AG10803 (cell line): ENCODE data around the gene CASP8AP2.

Source experiments
- DNase-seq: peaks from one replicate; pipeline ENCODE4 v3.0.0; 2010; ENCODE audit warnings: low read depth
- H3K4me3 ChIP-seq: 2 replicates; pipeline ENCODE4 v1.5.1; 2011; ENCODE audit warnings: mild to moderate bottlenecking, low read length, control low read depth
- CTCF ChIP-seq: conservative IDR thresholded peaks from 2 replicates; pipeline ENCODE4 v1.5.1; 2011; ENCODE audit warnings: mild to moderate bottlenecking, low read length, control low read depth, inconsistent platforms

CASP8AP2 gene

GRCh38 chr6:89910902-89911240, 81.2 kb downstream of the CASP8AP2 start:
- no peak for DNase-seq
- no peak for TF ChIP-seq CTCF
- no peak overlapping the region for H3K4me3 ChIP-seq

GRCh38 chr6:89916136-89916920, 86.6 kb downstream of the CASP8AP2 start:
- no peak for TF ChIP-seq CTCF
- DNase-seq: no peak
- H3K4me3 ChIP-seq: no peak overlapping the region

GRCh38 chr6:89917216-89917615, 87.5 kb downstream of the CASP8AP2 start:
- no peak for TF ChIP-seq CTCF
- no peak for DNase-seq

GRCh38 chr6:89917801-89918366, 88.2 kb downstream of the CASP8AP2 start:
- no peak for DNase-seq
- no peak overlapping the region for H3K4me3 ChIP-seq
- no peak for TF ChIP-seq CTCF

More at GRCh38 chr6:89917216-89917615, 87.5 kb downstream of the CASP8AP2 start:
- H3K4me3 ChIP-seq: no peak overlapping the region
